ENCODE measurements around the gene SIL1. TPM values are rescaled to one million over a fixed set of nuclear protein-coding genes. Genes with fewer than 3 reads are reported as not detected.
A peak's percentile ranks its signal among the peaks of the same experiment; 100 is the strongest.

The SIL1 gene
- total RNA-seq, 1 donor from 2014 or later = 29.9 TPM

DNA sequence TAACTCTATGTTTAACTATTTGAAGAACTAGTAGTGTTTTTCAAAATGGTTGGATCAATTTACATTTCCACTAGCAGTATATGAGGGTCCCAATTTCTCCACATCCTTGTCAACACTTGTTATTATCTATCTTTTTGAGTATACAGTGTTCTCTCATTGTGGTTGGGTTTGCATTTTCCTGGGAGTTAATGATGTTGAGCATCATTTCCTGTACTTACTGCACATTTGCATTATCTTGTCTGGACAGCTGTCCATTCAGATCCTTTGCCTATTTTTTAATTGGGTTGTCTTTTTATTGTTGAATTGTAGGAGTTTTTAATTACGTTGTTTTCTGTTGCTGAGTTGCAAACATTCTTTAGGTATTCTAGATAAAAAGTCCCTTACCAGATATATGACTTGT lies 219.6 kb downstream of the SIL1 start:
- DNase-seq (ENCODE audit: low read depth) = no peak
- TF ChIP-seq, protein P1, sequence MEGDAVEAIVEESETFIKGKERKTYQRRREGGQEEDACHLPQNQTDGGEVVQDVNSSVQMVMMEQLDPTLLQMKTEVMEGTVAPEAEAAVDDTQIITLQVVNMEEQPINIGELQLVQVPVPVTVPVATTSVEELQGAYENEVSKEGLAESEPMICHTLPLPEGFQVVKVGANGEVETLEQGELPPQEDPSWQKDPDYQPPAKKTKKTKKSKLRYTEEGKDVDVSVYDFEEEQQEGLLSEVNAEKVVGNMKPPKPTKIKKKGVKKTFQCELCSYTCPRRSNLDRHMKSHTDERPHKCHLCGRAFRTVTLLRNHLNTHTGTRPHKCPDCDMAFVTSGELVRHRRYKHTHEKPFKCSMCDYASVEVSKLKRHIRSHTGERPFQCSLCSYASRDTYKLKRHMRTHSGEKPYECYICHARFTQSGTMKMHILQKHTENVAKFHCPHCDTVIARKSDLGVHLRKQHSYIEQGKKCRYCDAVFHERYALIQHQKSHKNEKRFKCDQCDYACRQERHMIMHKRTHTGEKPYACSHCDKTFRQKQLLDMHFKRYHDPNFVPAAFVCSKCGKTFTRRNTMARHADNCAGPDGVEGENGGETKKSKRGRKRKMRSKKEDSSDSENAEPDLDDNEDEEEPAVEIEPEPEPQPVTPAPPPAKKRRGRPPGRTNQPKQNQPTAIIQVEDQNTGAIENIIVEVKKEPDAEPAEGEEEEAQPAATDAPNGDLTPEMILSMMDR (IDR thresholded peaks at IDR 0.05; ENCODE audit: insufficient read depth, low read length, poor library complexity, severe bottlenecking) = no peak
- no peaks in the 10 kb centered on the region for H3K27me3 ChIP-seq (ENCODE audit: control insufficient read depth, insufficient read depth, low read length)
- H3K4me3 ChIP-seq (ENCODE audit: low read depth, low read length) = no peak overlapping the region
- no peaks in the 10 kb centered on the region for H3K36me3 ChIP-seq (ENCODE audit: control insufficient read depth, insufficient read depth, low read length)

DNA sequence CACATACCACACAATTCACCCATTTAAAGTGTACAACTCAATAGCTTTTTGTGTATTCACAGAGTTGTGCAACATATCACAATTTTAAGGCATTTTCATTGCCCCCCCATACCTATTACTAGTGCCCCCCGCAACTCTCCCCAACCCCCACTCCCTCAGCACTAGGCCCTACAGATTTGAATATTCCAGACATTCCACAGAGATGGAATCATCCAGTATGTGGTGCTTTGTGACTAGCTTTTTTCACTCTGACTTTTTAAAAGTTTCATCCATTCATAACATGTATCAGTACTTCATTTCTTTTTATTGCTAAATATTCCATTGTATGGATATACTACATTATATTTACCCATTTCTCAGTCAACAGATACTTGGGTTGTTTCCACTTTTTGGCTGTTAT lies 220.1 kb downstream of the SIL1 start:
- TF ChIP-seq, protein P1 (IDR thresholded peaks at IDR 0.05; ENCODE audit: insufficient read depth, low read length, poor library complexity, severe bottlenecking) = no peak
- Histone ChIP-seq H3K36me3 (ENCODE audit: control insufficient read depth, insufficient read depth, low read length) (no peaks in the 10 kb centered on the region), H3K4me3 (ENCODE audit: low read depth, low read length) (no peak overlapping the region), H3K27me3 (ENCODE audit: control insufficient read depth, insufficient read depth, low read length) (no peaks in the 10 kb centered on the region)
- no peak for DNase-seq (ENCODE audit: low read depth)

DNA sequence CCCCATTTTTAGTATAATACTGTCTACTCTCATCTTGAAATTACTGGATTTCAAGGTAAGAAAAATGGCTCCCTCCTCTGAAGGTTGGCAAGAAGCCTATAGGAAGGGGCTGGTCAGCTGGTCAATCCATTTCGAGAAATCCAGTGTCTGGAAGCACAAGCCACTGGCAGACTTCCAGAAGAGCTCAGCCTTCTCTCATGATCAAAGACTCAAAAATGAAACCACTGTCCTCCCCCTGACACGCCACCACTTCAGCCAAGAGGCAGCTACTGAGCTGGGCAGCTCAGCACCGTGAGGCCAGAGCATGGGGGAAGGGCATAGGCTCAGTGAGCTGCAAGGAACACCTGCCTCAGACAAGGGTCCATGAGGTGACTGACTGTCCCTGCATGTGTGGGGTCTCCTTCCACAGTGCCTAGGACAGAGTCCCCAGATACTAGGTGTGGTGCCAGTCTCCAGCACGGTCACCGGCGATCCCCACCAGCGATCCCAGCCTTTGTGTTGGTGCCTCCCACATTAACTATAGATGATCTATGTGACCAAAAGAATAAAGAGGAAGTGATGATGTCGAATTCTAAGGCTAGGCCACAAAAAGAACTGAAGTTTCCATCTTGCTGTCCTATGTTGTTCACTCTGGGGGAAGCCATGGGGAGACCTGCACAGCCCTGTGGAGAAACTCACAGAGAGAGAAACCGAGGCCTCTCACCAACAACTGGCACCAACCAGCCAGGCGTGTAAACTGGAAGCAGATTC lies 222.9 kb downstream of the SIL1 start:
- TF ChIP-seq, protein P1 (IDR thresholded peaks at IDR 0.05; ENCODE audit: insufficient read depth, low read length, poor library complexity, severe bottlenecking) = no peak
- H3K4me3 ChIP-seq (ENCODE audit: low read depth, low read length) = no peak overlapping the region
- H3K36me3 ChIP-seq (ENCODE audit: control insufficient read depth, insufficient read depth, low read length) = no peaks in the 10 kb centered on the region
- DNase-seq (ENCODE audit: low read depth) = peak; percentile 38
- no peaks in the 10 kb centered on the region for H3K27me3 ChIP-seq (ENCODE audit: control insufficient read depth, insufficient read depth, low read length)

DNA sequence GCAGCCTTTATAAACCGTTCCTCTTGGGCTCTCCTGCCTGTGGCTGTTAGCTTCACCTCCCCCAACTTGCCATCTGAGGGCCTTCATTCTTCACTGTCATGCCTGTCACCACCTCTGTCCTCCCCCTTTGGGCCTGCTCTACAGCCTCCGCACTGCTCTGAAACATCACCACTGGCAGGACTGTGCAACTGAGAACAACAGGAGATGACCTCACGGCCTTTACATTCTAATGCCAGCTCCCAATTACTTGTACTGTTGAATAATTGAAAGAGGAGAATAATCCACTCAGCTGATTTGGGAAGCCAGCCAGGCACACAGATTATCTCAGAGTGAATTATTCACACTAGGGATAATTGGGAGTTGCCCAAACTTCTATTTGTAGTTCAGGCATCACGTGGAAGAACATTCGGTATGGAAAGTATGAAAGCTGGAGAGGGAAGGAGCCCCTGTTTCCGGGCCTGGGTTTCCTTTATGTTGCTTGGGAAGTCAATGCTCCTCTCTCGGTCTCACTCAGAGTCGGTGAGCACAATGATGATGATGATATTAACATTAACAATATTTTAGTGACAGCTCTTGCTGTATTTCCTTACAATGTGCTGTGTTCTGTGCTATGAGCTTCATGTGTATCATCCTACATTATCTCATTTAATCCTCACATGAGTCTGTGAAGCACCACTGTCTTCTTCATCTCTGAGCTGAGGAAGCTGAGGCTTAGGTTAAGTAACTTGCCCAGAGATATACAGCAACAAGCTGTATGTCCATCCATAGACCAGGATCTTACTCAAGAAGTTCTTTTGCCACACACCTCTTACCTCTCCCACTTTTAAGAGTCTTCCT lies 223.7 kb downstream of the SIL1 start:
- H3K36me3 ChIP-seq (ENCODE audit: control insufficient read depth, insufficient read depth, low read length) = no peaks in the 10 kb centered on the region
- DNase-seq (ENCODE audit: low read depth) = no peak

DNA sequence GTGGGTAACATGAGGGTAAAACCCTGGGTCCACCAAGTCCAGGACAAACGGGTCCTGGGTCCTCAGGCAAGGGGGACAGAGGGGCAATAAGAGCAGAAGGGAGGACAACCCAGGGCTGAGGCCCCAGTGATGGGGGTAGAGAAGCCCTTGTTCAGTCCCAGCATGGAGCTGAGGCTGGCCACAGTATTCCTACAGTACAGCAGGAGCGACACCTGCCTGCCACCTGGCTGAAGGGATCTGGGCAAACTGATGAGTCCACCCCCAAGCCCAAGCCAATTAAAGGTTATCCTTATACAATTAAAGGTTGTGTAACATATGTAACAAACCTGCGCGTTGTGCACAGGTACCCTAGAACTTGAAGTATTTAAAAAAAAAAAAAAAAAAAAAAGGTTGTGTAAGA lies 225.3 kb downstream of the SIL1 start:
- DNase-seq (ENCODE audit: low read depth) = no peak
- no peaks in the 10 kb centered on the region for H3K27me3 ChIP-seq (ENCODE audit: control insufficient read depth, insufficient read depth, low read length)
- H3K36me3 ChIP-seq (ENCODE audit: control insufficient read depth, insufficient read depth, low read length) = no peaks in the 10 kb centered on the region
- TF ChIP-seq, protein P1 (IDR thresholded peaks at IDR 0.05; ENCODE audit: insufficient read depth, low read length, poor library complexity, severe bottlenecking) = no peak
- no peak overlapping the region for H3K4me3 ChIP-seq (ENCODE audit: low read depth, low read length)

More for the DNA sequence above, 223.7 kb downstream of the SIL1 start:
- Histone ChIP-seq H3K27me3 (ENCODE audit: control insufficient read depth, insufficient read depth, low read length) (no peaks in the 10 kb centered on the region), H3K4me3 (ENCODE audit: low read depth, low read length) (no peak overlapping the region)
- TF ChIP-seq, protein P1 (IDR thresholded peaks at IDR 0.05; ENCODE audit: insufficient read depth, low read length, poor library complexity, severe bottlenecking) = no peak
